GM12801 (cell line): ENCODE data around the gene GJA3.

Experiments
- TF ChIP-seq, protein P1 (sequence below): IDR thresholded peaks from one replicate; pipeline ENCODE4 v1.5.1; 2011; ENCODE audit warnings: control low read depth; ENCODE audit not compliant: insufficient read length; ENCODE audit errors: extremely low read depth

Gene GJA3

DNA sequence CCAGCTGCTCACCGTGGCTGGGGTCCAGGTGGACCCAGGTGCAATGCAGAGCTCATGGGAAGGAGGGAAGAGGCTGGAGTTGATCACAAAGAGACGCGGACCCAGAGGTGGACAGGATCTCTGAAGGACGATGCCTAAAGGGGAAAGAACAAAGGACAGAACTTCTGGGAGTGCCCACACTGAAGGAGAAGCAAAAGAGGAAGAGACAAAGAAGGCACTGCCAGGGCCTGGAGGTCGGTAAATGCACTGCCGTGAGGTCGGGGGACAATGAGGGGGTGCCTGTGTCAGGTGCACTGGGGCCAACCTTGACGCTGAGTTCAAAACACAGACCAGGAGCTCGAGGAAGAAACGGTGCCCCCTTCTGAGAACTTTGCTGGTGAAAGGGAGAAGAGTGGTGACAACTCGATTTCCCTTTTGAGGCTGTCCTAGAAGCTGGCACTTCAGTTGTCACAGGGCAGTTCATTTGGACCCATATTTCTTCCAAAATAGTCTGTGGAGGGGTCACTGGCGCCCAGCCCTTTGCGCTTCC, 55.6 kb downstream of the GJA3 start:
- TF ChIP-seq, protein P1, sequence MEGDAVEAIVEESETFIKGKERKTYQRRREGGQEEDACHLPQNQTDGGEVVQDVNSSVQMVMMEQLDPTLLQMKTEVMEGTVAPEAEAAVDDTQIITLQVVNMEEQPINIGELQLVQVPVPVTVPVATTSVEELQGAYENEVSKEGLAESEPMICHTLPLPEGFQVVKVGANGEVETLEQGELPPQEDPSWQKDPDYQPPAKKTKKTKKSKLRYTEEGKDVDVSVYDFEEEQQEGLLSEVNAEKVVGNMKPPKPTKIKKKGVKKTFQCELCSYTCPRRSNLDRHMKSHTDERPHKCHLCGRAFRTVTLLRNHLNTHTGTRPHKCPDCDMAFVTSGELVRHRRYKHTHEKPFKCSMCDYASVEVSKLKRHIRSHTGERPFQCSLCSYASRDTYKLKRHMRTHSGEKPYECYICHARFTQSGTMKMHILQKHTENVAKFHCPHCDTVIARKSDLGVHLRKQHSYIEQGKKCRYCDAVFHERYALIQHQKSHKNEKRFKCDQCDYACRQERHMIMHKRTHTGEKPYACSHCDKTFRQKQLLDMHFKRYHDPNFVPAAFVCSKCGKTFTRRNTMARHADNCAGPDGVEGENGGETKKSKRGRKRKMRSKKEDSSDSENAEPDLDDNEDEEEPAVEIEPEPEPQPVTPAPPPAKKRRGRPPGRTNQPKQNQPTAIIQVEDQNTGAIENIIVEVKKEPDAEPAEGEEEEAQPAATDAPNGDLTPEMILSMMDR: no peak

DNA sequence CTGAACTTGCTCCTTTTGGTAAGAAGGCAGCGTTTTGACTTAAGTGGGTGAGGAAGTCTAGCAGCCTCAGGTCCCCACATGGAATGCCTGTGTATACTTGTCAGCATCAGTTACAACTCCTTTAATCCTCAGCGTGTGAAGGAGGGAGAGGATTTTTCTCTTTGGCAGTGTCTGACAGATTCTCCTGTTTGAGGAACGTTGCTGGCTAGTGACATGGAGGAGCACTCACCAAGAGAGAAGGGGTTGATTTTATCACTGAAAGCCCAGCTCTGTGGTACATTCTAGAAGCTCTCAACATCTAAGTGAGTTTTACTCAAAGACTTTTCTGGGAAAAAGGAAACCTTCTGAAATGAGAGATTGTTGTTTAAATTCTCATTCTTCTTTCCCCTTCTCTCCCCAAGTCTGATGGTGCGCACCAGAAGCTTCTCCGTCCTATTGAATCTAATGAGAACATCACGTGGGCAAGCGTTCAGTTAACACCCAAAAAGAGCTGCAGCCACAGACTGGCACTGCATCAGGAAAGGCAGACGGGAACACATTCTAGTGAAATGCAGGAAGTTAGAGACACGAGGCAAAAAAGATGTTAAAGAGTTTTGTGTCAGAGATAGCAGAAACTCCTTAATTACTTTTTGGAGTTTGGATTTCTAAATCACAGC, 58.2 kb downstream of the GJA3 start:
- TF ChIP-seq, protein P1: no peak

GRCh38 chr13:20101467-20102316, 59.2 kb downstream of the GJA3 start:
- TF ChIP-seq, protein P1: no peak

GRCh38 chr13:20099319-20099718, 61.5 kb downstream of the GJA3 start:
- TF ChIP-seq, protein P1: no peak

- TF ChIP-seq, protein P1: no peak
Measured at GRCh38 chr13:20093951-20094350, 66.9 kb downstream of the GJA3 start.

DNA sequence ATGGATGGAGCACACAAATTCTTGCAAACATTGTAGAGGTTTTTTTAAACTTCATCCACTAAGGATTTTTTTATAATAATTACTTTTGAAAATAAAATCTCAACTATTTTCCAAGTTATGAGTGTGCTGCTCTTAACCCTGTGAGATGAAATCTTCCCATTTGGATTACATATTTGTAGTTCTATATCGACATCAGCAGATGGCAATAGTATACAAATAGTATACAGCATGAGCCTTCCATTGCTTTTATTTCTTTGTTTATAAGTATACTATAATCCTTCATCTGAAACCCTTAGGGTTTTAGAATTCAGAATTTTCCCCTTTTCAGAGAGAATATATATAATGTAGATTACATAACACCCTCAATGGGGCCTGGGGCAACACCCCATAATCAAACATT, 70.5 kb downstream of the GJA3 start:
- TF ChIP-seq, protein P1: no peak
